BE2C (cell line): ENCODE measurements around the gene GRIN2A.

Experiments used
- DNase-seq: peaks from one replicate; pipeline ENCODE4 v3.0.0-alpha.2; 2020
- H3K27me3 ChIP-seq: fragments of 250-450 bp; sonication (Bioruptor Pico); 2 replicates; pipeline ENCODE4 v1.5.1; 2020; ENCODE audit warnings: mild to moderate bottlenecking
- H3K36me3 ChIP-seq: fragments of 250-450 bp; sonication (Bioruptor Pico); 2 replicates; pipeline ENCODE4 v1.5.1; 2020; ENCODE audit warnings: mild to moderate bottlenecking
- H3K4me1 ChIP-seq: fragments of 250-450 bp; sonication (Bioruptor Pico); 2 replicates; pipeline ENCODE4 v1.5.1; 2020
- H3K4me3 ChIP-seq: 2 replicates; pipeline ENCODE4 v1.5.1; 2011; ENCODE audit warnings: low read depth, low read length
- H3K9me3 ChIP-seq: fragments of 250-450 bp; sonication (Bioruptor Pico); 2 replicates; pipeline ENCODE4 v1.5.1; 2020
- TF ChIP-seq, protein P1 (sequence below): IDR thresholded peaks from 2 replicates; pipeline ENCODE4 v1.5.1; 2012; ENCODE audit warnings: mild to moderate bottlenecking, low read depth, low read length

Gene GRIN2A

DNA sequence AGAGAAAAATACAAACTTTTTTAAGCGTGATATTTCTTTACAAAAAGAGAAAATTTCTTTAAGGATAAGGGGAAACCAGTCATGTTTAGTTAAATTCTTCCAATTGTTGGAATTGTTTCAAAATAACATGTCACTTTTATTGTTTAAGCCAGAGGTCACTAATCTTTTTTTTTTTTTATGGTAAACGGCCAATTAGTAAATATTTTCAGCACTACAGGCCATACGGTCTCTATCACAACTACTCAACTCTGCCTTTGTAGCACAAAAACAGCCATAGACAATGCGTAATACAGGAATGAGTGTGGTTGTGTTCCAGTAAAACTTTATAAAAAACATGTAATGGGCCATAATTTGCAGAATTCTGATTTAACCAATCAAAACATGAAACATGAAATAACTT is 401.4 kb downstream of the GRIN2A start:
- H3K27me3 ChIP-seq, result no peaks in the 10 kb centered on the region
- H3K4me1 ChIP-seq, result no peaks in the 10 kb centered on the region
- no peaks in the 10 kb centered on the region for H3K9me3 ChIP-seq
- TF ChIP-seq, protein P1, sequence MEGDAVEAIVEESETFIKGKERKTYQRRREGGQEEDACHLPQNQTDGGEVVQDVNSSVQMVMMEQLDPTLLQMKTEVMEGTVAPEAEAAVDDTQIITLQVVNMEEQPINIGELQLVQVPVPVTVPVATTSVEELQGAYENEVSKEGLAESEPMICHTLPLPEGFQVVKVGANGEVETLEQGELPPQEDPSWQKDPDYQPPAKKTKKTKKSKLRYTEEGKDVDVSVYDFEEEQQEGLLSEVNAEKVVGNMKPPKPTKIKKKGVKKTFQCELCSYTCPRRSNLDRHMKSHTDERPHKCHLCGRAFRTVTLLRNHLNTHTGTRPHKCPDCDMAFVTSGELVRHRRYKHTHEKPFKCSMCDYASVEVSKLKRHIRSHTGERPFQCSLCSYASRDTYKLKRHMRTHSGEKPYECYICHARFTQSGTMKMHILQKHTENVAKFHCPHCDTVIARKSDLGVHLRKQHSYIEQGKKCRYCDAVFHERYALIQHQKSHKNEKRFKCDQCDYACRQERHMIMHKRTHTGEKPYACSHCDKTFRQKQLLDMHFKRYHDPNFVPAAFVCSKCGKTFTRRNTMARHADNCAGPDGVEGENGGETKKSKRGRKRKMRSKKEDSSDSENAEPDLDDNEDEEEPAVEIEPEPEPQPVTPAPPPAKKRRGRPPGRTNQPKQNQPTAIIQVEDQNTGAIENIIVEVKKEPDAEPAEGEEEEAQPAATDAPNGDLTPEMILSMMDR, result no peak
- H3K36me3 ChIP-seq, result no peaks in the 10 kb centered on the region
- H3K4me3 ChIP-seq, result no peak overlapping the region
- DNase-seq, result no peak

DNA sequence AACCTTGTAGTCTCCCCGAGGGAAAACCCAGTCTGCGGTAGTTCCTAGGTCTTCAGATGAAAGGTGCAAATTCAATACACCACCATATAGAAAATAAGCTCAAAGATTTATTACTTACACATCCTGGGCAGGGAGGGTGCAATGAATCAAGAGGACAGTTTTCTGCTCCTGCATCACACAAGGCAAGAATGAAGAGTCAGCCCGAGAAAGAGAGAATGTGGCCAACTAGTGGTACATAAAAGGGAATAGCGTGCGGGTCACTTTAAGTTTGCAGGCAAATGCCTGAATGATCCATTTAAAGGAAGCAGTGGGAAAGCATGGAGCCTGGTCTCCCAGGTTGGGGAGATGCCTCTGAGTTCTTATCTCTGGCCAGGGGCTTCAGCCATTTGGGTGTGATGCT is 403.4 kb downstream of the GRIN2A start:
- TF ChIP-seq, protein P1, result no peak
- no peak for DNase-seq
- no peaks in the 10 kb centered on the region; the same call in 1 of the 2 replicates for H3K9me3 ChIP-seq

GRCh38 chr16:9775998-9776397 is 406.2 kb downstream of the GRIN2A start:
- H3K4me3 ChIP-seq, result no peak overlapping the region
- no peaks in the 10 kb centered on the region for H3K27me3 ChIP-seq
- H3K4me1 ChIP-seq, result no peaks in the 10 kb centered on the region
- H3K36me3 ChIP-seq, result no peaks in the 10 kb centered on the region
- TF ChIP-seq, protein P1, result no peak
- no peak for DNase-seq
- no peaks in the 10 kb centered on the region; the same call in 1 of the 2 replicates for H3K9me3 ChIP-seq

More for the DNA sequence above, 403.4 kb downstream of the GRIN2A start:
- no peaks in the 10 kb centered on the region for H3K27me3 ChIP-seq
- H3K4me1 ChIP-seq, result no peaks in the 10 kb centered on the region
- H3K36me3 ChIP-seq, result no peaks in the 10 kb centered on the region
- no peak overlapping the region for H3K4me3 ChIP-seq

- H3K4me1 ChIP-seq, result no peaks in the 10 kb centered on the region
- DNase-seq, result no peak
- no peaks in the 10 kb centered on the region; the same call in 1 of the 2 replicates for H3K9me3 ChIP-seq
- TF ChIP-seq, protein P1, result no peak
- no peaks in the 10 kb centered on the region for H3K36me3 ChIP-seq
- no peaks in the 10 kb centered on the region for H3K27me3 ChIP-seq
- H3K4me3 ChIP-seq, result no peak overlapping the region
Observed at GRCh38 chr16:9773289-9773688, 408.9 kb downstream of the GRIN2A start.

DNA sequence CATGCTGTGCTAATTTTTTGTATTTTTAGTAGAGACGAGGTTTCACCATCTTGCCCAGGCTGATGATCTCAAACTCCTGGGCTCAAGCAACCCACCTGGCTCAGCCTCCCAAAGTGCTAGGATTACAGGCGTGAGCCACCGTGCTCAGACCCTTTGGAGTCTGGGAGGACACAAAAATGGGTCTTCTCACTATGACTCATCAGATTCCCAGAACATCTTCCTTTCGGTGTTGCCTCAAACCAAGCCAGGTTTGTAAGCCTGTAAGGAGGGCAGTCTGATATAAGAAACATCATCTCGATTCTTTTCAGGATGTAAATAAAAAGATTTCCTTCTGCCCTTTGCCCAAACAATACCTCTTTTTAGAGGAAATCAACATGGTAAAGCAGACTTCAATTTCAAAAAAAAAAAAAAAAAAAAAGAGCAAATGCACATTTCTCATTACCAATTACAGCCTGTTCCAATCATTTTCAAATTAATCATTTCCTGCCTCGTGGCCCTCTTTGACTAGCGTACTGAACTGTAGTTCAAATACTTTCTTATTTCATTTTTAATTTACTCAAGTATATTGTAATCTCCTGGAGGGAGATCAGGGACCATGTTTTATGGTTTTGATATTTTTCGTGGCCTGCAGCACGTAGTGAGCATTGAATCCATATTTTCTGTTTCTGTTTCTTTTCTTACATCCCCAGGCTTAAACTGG is 409.6 kb downstream of the GRIN2A start:
- no peak for DNase-seq
- Histone ChIP-seq H3K36me3 (no peaks in the 10 kb centered on the region), H3K27me3 (no peaks in the 10 kb centered on the region), H3K9me3 (no peaks in the 10 kb centered on the region; the same call in 1 of the 2 replicates), H3K4me3 (no peak overlapping the region), H3K4me1 (no peaks in the 10 kb centered on the region)
- TF ChIP-seq, protein P1, result no peak

GRCh38 chr16:9766891-9767290 is 415.3 kb downstream of the GRIN2A start:
- TF ChIP-seq, protein P1, result no peak
- no peak overlapping the region for H3K4me3 ChIP-seq

More at GRCh38 chr16:9766891-9767290, 415.3 kb downstream of the GRIN2A start:
- H3K9me3 ChIP-seq, result no peaks in the 10 kb centered on the region
- DNase-seq, result no peak
- no peaks in the 10 kb centered on the region for H3K4me1 ChIP-seq
- H3K36me3 ChIP-seq, result no peaks in the 10 kb centered on the region
- no peaks in the 10 kb centered on the region for H3K27me3 ChIP-seq
